Forelimb muscle (tissue), 1 donor: ENCODE data around the gene ID2. TPM values are rescaled to one million over a fixed set of nuclear protein-coding genes. Genes with fewer than 3 reads are reported as not detected.

ENCODE experiments used
- DNase-seq: peaks from one replicate; pipeline ENCODE4 v3.0.0-alpha.2; 2013; ENCODE audit warnings: low read depth
- polyA plus RNA-seq: library from polyadenylated mRNA; unstranded; fragments of 120-200 nt; gene quantifications from one replicate; pipeline ENCODE4 v1.2.1, GENCODE V29; 2013; ENCODE audit not compliant: insufficient read length

Gene ID2
- polyA plus RNA-seq, 1 donor: 27.6 TPM

DNA sequence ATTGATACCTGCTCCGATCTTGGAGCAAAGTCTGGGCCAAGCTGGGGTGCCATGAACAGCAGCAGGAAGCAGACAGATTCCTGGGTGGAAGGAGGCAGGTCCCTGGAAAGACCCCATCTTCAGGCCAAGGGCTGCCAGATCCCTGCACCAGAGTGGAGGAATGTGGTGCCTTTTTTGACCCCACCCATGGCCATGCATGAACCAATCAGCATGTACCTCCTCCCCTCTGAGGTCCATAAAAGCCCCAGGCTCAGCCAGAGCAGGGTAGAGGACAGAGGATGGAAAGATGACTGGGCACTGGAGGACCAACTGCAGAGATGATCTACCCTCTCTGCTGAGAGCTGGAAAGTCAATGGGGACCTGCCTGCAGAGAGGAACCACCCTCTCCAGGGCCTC is 34.4 kb upstream of the ID2 start:
- DNase-seq: no peak

DNA sequence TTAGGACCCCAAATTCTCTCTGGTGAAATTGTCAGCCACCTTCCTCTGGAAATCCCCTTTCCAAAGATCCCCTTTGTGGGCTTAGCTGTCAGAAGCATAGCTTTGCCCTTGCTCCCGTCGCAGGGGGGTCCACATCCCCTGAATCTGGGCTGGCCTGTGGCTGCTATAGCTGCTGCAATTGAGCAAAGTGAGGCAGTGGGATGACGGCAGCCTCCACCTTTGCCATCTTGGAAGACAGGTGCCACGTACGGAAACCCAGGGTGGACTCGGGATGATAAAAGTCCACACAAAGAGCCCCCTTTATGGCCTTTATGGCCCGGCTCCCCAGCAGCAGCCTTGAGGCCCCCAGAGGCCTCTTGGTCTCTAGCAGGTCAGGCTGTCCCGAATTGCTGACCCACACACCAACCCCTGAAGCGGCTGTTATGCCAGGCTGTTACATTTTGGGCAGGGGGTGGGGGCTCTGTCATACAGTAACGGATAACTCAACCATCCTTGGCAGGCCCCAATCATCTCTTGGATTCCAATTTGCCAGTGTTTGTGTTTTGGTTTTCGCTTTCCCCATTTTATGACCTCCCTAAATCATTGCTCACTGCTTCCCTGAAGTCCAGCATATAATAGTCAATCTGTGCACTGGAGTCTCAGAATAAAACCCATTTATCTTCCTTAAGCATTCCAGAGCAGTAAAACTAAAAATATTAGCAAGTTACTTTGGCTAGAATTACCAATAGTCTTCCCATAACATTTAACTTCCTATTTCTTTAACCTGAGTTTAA is 33.2 kb upstream of the ID2 start:
- no peak for DNase-seq

DNA sequence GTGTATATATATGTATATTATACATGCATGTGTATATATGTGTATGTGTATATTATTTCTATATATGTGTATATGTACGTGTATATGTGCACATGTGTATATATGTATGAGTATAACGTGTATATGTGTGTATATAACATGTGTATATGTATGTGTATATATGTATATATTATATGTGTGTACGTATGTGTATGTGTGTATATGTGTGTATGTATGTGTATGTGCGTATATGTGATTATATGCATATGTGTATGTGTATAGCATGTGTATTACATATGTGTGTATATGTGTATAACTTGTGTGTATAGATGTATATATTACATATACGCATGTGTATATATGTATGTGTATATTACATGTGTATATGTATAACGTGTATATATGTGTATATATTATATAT is 32.1 kb upstream of the ID2 start:
- no peak for DNase-seq

DNA sequence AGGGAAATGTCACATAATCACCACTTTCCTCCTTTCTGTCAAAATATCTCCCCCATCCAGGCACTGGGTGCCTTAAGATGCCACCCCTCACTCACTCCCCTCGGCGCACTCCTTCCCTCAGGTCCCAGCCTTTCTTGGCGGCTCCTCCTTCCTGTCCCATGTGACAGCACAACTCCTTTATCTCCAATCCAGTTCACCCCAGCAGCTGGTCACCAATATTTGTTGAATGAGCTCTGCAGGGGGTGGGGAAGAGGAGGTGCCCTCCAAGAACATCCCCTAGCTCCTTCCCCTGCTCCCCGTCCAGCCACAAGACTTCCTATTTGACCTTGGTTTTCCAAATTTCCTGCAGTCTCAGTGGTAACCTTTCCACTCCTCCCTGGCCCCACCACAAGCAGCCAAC is 31.6 kb upstream of the ID2 start:
- DNase-seq: no peak

DNA sequence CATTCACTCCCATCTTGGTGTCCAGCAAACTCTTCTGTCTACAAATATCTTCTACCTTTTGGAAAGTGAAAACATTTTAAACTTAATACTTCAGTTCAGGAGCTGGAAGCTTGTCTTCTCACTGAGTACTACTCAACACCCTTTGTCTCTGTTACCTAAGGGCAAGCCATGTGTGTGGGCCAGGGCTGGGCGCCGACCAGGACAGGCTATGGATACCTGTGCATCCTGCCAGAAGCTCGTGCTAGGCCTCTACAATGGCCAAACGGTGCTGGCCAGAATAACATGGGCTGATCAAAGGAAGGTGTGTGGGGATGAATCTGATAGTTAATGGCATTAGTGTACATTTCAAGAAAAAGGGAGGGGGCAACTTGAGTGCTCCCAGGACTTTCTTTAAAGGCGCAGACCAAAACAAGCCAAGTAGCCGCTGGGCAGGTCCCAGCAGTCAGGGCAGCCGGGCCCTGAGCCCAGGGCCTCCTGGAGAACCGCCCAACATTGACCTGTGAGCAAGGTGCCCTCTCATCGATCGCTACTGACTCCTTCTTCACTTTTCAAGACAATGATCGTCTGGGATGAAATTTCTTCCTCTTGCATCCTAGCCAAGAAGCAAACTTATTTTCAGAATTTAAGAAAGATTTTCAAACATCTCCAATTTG is 29.0 kb upstream of the ID2 start:
- DNase-seq: no peak

DNA sequence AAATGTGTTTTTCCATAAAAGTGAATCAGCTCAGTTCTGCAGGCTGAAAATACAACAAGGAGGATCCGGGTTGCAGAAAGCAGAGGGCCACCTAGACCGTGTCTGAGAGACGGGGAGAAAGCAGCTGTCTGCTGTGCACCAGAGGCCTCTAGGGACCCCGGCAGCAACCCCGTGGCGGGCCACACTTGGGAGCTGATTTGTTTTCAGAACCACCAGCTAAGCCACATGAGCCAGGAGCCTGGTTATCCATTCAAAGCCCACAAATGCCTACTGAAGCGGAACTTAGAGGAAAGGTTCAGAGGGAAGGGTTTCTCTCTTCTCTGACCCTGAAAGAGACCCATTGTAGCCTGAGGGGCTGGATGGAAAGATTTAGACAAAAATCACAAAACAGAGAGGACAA is 28.4 kb upstream of the ID2 start:
- DNase-seq: no peak

DNA sequence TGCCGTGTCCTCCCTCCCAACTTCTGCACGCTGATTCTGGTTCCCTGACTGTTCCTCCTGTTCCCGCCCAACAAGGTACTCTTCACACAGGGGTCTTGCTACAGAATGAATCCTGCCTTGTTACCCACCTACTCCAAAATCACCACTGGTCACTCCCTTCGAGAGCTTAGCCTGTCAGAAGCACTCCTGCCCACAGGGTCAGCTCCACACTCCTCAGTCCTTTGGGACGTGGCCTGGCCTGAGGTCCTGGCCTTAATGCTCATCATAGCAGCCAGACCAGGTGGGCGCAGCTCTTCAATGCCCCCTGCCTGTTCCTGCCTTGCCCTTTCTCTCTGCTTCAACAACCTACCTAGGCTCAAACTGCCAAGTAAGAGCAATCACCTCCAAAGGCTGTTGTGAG is 27.8 kb upstream of the ID2 start:
- DNase-seq: no peak

DNA sequence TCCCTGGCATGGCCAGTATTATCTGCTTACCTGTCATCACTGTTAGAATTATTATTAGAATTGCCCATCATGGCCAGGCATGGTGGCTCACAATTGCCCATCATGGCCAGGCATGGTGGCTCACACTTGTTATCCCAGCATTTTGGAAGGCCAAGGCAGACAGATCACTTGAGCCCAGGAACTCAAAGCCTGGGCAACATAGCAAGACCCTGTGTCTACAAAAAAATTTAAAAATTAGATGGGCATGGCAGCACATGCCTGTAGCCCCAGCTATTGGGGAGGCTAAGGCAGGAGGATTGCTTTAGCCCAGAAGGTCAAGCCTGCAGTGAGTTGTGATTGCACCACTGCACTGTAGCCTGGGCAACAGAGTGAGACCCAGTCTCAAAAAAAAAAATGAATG is 27.4 kb upstream of the ID2 start:
- no peak for DNase-seq

DNA sequence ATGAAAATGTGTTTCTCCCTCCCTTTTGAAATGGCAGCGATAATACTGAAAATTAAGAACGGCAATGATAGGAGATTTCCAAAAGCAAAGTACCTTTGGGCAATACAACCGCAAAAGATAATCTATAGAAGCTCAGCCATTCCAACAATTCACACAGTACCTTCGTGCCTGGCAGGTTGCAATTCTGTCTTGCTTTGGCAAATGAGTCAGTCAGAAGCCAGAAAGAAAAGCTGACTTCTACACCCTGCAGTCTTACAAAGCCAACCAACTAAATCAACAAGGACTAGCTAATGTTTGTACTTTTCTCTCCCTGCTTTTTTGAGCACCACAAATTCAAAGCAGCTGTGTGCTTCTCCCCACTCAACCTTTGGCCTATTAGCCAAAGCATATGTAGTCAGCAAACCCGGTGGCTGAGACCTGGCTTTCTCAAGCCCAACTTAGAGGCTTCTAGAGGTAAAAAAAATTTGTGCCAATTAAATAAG is 25.7 kb upstream of the ID2 start:
- DNase-seq: no peak

DNA sequence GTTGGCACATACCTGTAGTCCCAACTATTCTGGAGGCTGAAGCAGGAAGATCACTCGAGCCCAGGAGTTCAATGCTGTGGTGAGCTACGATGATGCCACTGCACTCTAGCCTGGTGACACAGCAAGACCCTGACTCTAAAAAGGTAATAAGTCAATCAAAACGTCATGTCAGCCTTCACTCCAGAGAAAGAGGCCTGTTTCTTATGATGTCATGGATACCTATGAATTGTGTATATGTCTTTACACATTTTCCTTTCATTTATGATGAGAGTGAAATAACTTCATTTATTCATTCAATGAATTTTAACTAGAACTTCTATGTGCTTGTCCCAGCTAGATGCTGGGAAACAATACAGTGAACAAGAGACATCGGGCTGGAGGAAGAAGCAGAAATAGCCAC is 25.0 kb upstream of the ID2 start:
- DNase-seq: no peak

DNA sequence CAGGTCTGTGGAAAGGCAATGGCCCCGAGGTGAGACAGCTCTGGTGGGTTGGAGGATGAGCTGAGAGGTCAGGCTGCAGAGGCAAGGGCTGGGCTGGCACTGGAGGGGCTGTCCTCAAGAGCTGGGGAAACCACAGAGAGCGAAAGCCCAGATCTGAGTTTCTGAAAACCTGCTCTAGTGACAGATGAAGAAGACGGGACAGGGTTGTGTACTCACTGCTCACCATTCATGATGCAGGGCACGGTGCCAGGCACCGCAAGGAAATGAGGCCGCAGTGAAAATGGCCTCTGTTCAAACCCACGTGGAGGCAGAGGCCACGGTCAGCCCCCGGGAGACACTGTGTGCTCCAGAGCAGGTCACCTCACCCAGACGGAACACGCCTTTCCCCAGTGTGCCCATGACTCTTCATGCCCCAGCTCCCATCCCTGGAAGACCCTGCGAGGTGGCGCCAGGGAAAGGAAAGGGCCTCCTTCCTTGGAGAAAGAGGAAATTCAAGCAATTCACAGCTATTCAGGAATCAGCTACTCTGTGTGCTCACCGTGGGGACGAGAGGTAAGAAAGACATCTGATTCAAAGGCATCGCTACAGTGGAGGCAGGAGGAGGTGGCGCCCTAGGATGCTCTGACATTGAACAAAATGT is 24.3 kb upstream of the ID2 start:
- no peak for DNase-seq

DNA sequence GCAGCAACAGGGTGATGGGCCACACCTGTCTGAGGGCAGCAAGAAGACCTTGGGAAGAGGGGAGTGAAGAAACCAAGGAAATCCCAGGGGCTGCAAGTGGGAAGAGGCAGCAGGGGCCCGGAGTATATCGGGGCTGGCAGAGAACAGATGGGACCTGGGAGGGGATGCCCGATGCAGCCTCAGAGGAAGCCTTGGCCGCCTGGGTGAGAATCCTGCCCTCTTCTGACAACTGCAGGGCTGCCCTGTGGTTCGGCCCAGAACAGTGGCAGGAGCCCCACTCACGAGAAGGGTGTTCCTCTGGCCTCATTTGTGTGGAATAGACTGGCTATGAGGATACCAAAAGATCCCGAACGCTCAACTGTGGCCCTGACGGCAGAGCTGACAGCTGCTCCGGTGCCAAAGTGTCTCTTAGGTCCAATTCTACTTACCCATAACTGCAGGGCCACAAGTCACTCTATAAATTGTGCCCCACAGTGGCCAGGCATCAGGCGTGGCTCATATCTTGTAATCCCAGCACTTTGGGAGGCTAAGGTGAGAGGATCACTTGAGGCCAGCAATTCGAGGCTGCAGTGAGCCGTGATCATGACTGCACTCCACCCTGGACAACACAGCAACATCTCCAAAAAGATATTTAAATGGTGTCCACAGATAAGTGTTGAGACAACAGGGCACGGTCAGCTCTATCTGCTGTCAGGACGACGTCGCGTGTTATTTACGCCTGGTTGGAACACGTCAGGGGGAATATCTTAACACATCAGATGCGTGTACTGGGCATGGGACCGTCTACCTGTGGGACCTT is 23.6 kb upstream of the ID2 start:
- no peak for DNase-seq

DNA sequence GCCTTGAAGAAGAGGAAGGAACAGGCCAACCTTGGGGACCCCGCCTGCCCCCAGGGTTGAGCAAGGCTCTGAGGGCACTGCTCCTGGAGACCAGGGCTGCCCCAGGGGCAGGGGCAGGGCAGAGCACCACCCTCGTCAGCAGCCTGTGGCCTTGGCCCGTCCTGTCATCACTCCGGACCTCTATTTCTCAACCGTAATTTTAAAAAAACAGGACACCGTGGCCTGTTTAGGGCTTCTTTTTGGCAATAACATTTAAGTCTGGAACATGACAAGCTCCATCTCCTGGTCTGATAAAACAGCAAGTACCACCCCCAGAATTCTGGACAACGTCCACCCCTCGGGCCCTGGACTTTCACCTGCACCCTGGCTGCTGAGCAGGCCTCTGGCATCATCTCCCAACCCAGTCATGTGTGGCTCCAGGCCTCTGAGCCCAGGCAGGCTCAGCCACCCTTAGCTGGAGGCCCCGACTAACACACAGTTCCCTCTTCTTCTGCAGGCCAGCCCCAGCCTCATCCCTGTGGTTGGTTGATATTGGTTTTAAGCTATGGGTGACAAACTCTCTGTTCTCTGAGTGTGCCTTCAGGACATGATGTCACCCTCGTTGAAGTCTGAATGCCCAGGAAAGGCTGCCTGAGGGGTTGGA is 22.6 kb upstream of the ID2 start:
- DNase-seq: no peak

DNA sequence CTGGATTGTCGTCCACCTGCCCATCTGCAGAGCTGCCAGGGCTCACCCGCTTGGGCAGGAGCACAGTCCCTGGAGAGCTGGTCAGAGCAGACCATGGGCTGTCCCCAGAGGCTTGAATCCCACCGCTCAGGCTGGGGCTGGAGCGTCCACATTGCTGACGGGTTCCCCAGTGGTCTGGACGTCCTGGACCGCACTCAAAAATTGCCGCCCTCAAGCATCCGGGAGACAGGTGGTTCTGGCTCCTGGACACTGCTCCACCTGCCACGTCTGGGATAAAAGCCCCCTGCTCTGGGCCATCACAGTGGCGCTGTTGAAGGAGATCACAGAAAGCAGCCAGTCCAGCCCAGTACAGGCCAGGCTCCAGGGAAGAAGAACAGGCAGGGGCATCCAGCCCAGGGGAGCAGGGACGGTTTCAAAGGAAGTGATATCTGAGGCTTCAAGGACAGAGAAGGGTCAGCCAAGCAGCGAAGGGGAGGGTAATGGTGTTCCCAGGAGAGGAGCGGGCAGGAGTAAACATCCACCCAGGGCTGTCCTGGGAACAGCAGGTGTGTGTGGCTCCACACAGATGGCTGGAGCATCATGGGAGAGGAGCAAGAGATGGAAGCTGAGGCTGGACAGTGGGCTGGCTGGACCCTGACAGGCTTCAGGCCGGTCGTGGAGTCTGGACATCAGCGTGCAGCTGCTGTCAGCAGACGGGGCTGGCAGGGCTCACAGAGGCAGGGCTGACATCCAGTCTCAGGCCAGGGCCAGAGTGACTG is 21.9 kb upstream of the ID2 start:
- DNase-seq: no peak

DNA sequence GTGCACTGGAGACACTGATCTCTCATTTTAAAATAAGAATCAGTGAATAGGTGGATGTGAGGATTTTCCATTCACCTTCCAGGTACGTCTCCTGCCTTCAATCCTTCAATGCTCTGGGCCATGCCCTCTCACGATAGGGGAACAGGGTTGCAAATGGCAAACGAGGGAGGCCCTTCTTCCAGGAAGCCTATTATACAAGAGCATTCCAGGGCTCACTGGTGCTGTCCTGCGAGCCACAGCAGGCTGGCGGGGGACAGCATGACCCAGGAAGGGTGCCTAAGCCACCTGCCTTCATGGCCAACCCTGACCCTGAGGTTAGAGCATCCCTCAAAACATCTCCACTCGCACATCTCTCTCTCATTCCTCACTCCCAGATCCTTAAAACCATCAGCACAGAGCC is 20.6 kb upstream of the ID2 start:
- no peak for DNase-seq

DNA sequence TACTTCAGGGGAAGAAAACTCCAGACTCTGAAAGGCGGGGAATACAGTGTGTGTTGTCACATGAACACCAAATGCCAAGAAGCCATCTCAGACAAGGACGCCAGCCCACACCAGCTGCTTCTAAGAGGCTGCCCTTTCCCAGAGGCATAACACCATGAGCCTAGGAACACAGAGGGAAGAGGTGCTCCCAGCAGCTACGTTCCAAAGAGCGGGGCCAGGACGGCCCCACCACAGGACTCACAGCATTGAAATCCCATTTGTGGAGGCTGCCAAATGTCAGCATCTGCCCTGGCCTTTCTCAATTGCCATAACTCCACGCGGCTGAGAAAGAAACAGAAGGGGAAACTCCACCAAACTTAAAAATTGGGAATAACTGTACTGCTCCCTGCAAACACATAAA is 20.1 kb upstream of the ID2 start:
- DNase-seq: no peak

DNA sequence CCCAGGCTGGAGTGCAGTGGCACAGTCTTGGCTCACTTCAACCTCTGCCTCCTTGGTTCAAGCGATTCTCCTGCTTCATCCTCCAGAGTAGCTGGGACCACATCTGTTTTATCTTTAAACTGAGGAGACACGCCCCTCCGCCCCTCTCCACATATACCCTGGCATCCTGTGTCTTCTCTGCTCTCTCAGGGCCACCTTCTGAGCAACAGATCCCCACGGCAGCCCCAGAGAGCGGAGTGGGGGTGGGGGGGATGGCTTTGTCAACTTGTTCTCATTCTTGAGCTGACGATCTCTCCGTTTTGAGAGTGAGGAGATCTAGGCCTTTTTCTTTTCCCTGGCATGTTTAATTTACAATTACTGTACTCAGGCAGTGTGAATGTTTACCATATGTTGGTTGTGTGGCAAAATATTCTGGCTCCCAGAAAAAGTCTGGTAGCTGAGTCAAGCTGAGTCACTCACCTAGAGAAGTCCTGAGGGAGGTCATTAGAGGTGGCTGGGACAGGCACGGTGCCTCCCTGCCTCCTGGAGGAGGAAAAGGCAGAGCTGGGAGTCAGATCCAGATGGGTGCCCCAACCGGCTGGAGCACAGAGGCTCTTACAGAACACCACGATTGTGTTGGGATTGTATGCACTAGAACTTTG is 19.5 kb upstream of the ID2 start:
- DNase-seq: no peak

DNA sequence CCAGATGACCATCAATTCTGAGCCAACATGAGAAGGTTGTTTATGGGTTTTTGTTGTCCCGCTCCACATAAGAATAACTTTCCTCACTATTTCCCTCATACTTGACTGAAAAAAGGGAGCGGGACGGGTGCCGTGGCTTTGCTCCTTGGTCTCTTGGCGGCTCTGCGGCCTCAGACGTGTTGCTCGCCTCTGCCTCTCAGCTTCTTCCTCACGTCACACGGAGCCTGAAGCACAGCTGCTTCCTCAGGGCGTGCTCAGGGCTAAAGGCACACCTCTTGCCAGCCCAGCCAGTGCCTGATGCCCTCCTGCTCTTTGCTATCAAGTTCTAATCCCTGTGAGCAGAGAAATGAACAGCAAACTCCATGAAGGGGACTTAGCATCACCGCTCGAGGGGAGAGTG is 17.9 kb upstream of the ID2 start:
- DNase-seq: no peak

DNA sequence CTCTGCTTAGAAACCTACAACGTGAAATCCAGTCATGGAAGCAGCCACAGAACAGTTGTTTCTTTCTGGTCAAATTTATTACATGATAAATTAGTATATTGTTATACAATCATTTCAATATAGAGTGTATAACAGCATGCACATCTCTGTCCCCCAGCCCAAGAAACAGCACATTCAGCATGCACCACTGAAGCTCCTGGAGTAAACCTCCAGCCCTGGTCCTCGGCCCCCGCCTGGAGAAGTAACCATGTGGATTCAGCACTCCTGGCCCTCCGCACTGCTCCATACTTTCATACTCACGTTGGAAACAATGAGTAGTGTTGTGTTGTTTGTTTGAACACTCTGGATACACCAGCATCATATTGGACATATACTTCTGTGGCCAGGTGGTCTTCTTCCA is 15.3 kb upstream of the ID2 start:
- DNase-seq: no peak

DNA sequence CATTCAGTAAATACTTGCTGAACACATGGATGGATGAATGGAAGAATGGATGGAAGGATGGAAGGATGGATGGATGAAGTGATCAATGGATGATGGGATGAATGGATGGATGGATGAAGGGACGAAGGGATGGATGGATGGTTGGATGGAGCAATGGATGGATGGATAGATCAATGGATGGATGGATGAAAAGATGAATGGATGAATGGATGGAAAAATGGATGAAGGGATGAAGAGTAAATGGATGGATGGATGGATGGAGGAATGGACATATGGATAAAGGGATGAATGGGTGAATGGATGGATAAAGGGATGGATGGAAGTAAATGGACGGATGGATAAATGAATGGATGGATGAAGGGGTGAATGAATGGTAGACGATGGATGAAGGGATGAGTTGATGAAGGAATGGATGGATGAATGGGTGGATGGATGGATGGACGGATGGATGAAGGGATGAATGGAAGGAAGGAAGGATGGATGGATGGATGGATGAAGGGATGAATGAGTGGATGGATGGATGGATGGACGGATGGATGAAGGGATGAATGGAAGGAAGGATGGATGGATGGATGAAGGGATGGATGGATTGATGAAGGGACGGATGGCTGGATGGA is 13.9 kb upstream of the ID2 start:
- no peak for DNase-seq
